PFSK-1 (cell line): ENCODE results near the gene ADH4.

Experiments used
- FOXP2 ChIP-seq: optimal IDR thresholded peaks from 2 replicates; pipeline ENCODE3; 2011; ENCODE audit warnings: borderline replicate concordance, control low read depth, inconsistent platforms; ENCODE audit not compliant: insufficient read depth; ENCODE audit errors: extremely low read length, extremely low read depth
- POLR2AphosphoS5 ChIP-seq: IDR thresholded peaks from 2 replicates; pipeline ENCODE4 v1.6.1; 2012; ENCODE audit warnings: low read depth, mild to moderate bottlenecking, control low read depth, low read length, moderate library complexity
- REST ChIP-seq, 2 experiments: IDR thresholded peaks; 2 replicates each; pipeline versions ENCODE4 v1.6.1 to v1.8.0; 2011 to 2012; ENCODE audit warnings: low read depth in 2 of 2, low read length in 2 of 2, control low read depth in 1 of 2, inconsistent platforms in 1 of 2, mild to moderate bottlenecking in 1 of 2, moderate library complexity in 1 of 2; ENCODE audit not compliant: insufficient read depth in 1 of 2
- SIN3A ChIP-seq: IDR thresholded peaks from 2 replicates; pipeline ENCODE4 v1.6.1; 2012; ENCODE audit warnings: mild to moderate bottlenecking, low read length, moderate library complexity, borderline replicate concordance; ENCODE audit not compliant: insufficient read depth
- TAF1 ChIP-seq: IDR thresholded peaks from 2 replicates; pipeline ENCODE4 v1.6.1; 2012; ENCODE audit warnings: low read length, control low read depth, borderline replicate concordance; ENCODE audit not compliant: insufficient read depth

Gene ADH4

GRCh38 chr4:99149426-99150019 lies 5.4 kb upstream of the ADH4 start:
- TF ChIP-seq POLR2AphosphoS5 (no peak), SIN3A (no peak), REST (IDR thresholded peaks at IDR 0.05; ENCODE audit: insufficient read depth in 1 of 2, low read depth in 2 of 2, low read length in 2 of 2) (no peak), FOXP2 (no peak), TAF1 (no peak)

DNA sequence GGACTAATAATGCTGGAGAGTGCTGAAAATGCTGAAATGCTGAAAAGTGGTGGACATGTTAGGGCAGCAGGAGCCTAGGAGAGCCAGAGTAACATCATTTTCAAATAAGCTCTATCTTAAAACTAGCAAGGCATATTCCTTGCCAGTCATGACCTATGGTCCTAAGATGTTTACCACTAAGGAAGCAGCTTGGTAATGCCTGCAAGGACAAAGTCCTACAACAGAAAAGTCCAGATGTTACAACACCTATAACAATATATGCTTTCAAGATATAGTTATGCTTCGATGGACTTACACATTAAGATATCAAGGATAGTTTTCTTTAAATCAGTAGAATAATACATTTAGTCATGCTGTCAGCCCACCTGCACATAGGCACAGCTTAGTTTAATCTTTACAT lies 4.5 kb upstream of the ADH4 start:
- TF ChIP-seq REST (IDR thresholded peaks at IDR 0.05; ENCODE audit: insufficient read depth in 1 of 2, low read depth in 2 of 2, low read length in 2 of 2) (no peak), SIN3A (no peak), FOXP2 (no peak), POLR2AphosphoS5 (no peak), TAF1 (no peak)

- TF ChIP-seq POLR2AphosphoS5 (no peak), SIN3A (no peak), TAF1 (no peak), REST (IDR thresholded peaks at IDR 0.05; ENCODE audit: insufficient read depth in 1 of 2, low read depth in 2 of 2, low read length in 2 of 2) (no peak), FOXP2 (no peak)
Measured at GRCh38 chr4:99144587-99144986, 490 bp upstream of the ADH4 start.

DNA sequence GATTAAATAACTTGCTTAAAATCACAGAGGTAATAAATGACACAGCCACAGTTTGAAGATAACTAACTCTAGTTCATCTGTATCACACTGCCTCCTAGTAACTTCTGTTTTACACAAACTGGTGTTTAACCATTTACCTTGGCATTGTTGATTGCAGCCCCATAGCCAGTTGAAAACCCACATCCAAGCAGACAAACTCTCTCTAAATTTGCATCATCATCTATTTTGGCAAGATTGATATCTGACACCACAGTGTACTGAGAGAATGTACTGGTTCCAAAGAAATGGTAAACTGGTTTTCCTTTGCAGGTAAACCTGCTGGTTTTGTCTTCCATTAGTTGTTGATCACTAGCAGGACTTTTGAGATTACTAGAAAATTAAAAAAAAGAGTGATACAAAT lies 7.8 kb downstream of the ADH4 start:
- TF ChIP-seq REST (IDR thresholded peaks at IDR 0.05; ENCODE audit: insufficient read depth in 1 of 2, low read depth in 2 of 2, low read length in 2 of 2) (no peak), SIN3A (no peak), POLR2AphosphoS5 (no peak), FOXP2 (no peak), TAF1 (no peak)

DNA sequence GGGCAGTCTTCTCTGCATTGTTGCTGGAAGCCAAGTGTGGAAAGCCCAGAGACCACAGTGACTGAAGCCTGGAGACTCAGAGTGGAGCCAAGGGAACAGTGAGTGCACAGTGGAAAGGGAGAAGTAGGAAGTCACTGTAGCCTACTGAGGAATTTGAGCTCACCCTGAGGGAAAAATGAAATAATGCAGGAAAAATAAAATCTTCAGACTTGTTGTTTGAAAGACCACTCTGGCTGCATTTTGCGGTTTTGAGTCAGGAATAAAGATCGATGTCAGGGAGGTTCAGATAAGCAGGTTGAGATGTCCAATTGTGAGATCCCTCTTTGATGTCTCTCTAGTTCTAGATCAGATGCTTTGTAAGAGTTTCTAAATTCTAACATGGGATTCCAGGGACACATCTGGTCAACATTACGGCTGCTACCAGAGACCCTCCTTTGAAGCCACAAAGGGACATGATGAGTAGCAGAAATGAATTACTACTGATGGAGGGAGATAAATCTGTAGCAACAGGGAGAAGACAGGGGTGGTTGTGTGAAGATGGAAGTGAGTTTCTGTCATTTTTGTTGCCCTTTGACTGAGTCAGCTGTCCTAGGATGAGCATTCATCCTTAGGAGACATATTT lies 8.4 kb downstream of the ADH4 start:
- TF ChIP-seq FOXP2: no peak
- no peak for TF ChIP-seq SIN3A
- no peak for TF ChIP-seq TAF1
- no peak for TF ChIP-seq POLR2AphosphoS5
- no peak for TF ChIP-seq REST (IDR thresholded peaks at IDR 0.05; ENCODE audit: insufficient read depth in 1 of 2, low read depth in 2 of 2, low read length in 2 of 2)
